GM19035 (cell line): ENCODE results near the gene CACFD1.
A peak's percentile ranks its signal among the peaks of the same experiment; 100 is the strongest.
"Not testable (repeated sequence)": the region's sequence is repeated elsewhere in the genome, so short reads cannot be mapped to it uniquely, and the experiment has no call there.

ENCODE experiments used
- ATAC-seq: cut with Tn5 transposase; IDR thresholded peaks from one replicate; pipeline ENCODE4 v1.9.1; 2021; ENCODE audit not compliant: unreplicated experiment

Gene CACFD1

DNA sequence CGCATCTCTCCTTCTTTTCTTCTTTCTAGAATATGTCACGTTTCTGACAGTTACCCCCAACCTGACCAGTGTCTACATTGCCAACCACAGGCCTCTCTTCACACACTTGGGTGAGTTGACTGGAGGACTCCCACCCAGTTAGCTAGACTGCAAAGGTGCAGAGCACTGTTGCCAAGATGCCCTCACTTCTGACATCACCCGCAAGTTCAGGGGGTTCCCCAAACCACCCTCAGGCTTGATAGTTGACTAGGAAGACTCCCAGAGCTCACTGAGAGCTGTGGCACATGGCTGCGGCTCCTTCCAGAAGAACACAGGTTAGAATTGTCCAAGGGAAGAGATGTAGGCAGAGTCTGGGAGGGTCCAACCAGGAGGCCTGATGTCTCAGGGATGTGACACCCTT, 20.4 kb upstream of the CACFD1 start:
- no peak for ATAC-seq

DNA sequence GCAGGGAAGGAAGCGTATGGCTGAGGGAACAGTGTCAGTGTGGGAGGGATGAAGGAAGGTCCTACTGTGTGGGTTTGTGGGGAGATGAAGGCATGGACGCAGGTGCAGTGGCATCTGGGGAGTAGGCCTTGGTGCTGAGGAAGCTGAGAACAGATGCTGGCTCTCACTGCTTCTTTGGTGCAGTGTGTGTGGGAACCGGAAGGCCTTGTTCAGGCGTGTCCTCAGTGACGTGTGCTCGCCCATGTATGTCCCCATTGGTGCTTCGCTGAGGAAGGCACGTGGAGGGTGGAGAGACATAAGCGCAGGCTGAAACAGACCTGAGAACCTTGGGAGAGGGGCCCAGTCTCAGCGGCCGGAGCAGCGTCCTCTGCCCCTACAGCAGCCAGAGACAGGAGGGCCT, 18.9 kb upstream of the CACFD1 start:
- ATAC-seq = no peak

DNA sequence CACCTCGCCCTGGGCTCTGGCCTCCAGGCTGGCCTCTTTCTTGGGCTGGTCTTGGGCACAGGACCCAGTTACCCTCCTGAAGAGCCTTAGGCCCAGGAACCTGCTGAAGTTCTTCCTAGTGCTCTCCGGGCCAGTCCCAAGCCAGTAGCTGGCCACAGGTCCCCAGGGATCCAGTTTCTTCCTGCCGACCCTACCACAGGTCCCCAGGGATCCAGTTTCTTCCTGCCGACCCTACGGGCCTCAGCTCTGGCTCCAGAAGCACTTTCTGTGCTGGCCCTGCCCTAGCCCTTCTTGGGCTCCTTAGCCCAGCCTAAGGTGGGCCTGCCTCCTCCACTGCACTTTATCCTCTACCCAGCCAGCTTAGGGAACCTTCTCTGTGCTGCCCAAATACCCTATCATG, 18.2 kb upstream of the CACFD1 start:
- no peak for ATAC-seq

DNA sequence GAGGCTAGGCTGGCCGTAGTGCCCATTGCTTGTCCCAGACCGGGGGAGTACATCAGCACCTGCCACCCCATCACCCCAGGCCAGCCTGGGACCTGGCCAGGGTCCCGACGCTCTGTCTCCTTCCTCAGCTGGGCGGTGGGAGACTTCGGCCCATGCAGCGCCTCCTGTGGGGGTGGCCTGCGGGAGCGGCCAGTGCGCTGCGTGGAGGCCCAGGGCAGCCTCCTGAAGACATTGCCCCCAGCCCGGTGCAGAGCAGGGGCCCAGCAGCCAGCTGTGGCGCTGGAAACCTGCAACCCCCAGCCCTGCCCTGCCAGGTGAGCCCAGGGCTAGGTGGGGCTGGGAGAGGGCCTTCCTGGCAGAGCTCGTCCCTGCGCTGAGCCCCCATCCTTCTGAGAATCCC, 16.5 kb upstream of the CACFD1 start:
- ATAC-seq = no peak

DNA sequence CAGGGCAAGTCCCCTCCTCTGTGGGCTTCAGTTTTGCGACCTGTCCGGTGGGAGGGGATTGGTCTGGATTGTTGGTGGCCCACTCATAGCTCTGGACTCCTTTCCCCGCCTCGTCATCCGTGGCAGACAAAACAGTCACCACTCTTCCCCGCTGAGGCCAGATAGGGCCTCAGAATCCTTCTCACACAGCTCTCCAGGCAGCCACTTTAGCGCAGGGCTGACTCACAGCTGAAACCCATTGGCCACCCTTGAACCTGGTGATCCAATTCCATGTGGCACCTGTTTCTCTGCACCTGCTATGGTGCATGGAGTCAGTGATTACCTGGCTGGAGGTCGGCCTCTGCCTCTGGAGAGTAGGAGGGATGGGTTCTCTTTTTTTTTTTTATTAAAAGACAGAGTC, 15.8 kb upstream of the CACFD1 start:
- ATAC-seq = no peak

DNA sequence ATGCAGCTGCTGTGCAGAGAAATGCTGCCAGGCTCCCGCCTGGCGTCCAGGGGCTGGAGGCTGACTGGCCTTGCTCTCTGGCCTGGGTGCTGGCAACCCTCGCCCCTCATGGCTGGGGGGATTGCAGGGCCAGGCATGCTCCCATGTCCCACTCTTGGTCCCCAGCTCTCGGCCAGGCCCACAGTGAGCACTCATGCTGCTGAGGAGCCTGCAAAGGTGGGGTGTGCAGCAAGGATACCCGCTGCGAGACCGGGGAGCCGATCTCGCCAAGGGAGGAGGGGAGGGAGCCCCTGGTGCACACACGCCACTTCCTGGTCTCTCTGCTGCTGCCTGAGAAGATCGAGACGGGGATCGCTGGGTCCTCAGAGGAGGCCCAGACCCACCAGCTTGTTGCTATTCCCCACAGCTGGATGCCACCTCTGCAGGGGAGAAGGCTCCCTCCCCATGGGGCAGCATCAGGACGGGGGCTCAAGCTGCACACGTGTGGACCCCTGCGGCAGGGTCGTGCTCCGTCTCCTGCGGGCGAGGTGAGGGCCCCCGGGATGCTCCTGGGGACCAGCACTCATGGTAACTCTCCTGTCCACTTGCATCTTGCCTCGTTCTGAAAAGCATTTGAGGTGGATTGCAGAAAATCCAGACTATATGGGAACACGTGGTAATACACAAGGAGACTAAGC, 14.3 kb upstream of the CACFD1 start:
- ATAC-seq = no peak

DNA sequence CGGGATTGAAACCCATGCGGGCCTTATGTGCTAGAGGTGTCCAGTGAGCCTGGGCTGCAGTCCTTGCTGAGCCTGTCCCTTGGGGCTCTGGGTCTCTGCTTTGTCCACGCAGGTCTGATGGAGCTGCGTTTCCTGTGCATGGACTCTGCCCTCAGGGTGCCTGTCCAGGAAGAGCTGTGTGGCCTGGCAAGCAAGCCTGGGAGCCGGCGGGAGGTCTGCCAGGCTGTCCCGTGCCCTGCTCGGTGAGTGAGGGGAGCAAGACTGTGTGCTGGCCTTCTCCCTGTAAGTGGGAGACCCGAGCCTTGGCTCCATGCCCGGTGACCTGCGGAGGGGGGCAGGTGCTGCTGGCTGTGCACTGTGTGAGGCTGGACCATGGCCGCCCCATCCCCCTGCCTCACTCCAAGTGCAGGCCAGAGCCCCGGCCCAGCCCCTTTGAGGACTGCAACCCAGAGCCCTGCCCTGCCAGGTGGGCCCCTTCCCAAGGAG, 11.2 kb upstream of the CACFD1 start:
- no peak for ATAC-seq

DNA sequence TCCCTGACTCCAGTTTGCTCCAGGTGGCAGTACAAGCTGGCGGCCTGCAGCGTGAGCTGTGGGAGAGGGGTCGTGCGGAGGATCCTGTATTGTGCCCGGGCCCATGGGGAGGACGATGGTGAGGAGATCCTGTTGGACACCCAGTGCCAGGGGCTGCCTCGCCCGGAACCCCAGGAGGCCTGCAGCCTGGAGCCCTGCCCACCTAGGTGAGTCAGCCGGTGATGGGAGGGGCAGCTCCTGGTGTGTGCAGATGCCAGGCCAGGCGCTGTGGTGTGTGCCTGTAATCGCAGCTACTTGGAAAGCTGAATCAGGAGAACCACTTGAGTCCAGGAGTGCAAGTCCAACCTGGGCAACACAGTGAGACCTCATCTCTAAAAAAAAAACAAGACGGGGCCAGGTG, 10.0 kb upstream of the CACFD1 start:
- no peak for ATAC-seq

DNA sequence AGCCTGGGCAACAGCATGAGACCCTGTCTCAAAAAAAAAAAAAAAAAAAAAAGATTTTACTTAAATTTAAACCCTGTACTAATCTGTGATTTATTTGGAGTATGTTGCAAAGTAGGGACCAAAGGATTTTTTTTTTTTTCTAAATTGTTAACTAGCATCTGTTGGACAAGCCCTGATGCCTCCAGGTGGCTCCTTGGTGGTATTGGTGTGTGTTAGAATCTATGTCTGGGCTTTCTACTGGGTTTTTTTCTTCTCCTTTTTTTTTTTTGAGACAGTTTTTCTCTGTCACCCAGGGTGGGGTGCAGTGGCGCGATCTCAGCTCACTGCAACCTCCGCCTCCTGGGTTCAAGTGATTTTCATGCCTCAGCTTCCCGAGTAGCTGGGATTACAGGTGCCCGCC, 7.9 kb upstream of the CACFD1 start:
- ATAC-seq = not testable (repeated sequence)

DNA sequence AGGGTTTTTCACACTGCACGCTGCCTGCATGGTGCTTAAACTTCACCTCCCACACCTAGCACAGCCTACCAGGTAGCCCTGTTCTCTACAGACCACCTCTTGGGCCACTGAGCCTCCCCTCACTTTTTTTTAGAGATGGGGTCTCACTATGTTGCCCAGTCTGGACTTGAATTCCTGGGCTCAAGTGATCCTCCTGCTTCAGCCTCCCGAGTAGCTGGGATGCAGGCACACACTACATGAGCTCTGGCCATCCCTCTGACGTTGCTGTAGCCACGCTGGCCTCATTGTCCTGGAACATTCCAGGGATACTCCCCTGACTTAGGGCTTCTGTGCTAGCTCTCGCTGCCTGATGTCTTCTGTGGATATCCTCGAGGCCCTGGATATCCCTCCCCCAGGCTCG, 7.2 kb upstream of the CACFD1 start:
- ATAC-seq = no peak

DNA sequence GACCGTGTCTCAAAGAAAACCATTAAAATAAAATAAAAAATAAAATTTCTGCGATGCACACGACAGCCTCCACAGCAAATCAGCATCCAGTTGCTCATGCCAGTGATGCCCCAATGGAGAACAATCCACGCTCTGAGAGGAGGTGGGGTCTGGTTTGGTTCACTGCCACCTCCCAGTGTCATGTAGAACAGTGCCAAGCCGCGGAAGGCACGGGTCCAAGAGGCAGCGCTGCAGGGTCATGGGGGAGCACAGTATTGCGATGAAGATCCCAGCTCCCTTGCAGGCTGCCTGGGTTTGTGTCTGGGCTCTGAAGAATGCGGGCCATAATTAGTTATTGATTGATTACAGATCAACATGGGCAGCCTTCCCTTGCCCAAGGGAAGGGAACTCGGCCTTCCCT, 6.1 kb upstream of the CACFD1 start:
- no peak for ATAC-seq

DNA sequence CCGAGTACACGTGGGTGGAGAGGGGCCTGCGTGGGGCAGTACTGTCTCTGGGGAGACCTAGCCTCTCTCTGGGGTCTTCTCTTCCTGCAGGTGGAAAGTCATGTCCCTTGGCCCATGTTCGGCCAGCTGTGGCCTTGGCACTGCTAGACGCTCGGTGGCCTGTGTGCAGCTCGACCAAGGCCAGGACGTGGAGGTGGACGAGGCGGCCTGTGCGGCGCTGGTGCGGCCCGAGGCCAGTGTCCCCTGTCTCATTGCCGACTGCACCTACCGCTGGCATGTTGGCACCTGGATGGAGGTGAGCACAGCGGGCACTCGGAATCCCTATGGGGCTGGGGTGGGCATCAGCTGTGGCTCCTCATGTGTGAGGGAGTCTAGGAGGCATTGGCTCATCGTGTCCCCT, 5.5 kb upstream of the CACFD1 start:
- no peak for ATAC-seq

DNA sequence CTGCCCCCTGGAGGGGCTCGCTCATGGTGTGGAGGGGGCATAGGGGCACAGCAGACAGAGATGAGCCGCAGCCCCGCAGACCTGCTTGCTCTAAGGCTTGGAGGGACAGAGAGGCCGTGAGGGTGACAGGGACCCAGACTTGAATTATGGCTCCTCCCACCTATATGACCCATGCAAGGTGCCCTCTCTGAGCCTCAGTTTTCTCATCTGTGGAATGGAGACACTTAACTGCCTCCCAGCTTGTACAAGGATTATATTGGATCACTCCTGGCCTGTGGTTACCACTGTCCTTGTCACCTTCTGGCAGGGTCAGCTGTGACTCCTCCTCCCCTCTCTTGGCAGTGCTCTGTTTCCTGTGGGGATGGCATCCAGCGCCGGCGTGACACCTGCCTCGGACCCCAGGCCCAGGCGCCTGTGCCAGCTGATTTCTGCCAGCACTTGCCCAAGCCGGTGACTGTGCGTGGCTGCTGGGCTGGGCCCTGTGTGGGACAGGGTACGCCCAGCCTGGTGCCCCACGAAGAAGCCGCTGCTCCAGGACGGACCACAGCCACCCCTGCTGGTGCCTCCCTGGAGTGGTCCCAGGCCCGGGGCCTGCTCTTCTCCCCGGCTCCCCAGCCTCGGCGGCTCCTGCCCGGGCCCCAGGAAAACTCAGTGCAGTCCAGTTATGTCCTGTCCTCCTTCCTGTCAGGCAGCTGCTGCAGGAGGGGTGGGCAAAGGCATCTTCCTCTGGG, 4.7 kb upstream of the CACFD1 start:
- no peak for ATAC-seq

DNA sequence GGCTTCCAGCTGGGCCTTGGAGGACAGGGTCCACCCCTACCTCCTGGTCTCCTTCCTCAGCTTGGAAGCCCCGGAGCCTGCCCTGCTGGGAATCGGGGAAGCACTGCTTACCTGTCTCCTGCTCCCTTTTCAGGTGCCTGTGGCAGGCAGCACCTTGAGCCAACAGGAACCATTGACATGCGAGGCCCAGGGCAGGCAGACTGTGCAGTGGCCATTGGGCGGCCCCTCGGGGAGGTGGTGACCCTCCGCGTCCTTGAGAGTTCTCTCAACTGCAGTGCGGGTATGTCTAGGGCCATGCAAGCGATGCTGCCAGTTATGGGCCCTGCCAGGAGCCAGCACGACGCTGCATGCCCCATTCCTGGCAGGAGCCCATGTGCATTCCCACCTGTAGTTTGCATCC, 3.8 kb upstream of the CACFD1 start:
- ATAC-seq = no peak

DNA sequence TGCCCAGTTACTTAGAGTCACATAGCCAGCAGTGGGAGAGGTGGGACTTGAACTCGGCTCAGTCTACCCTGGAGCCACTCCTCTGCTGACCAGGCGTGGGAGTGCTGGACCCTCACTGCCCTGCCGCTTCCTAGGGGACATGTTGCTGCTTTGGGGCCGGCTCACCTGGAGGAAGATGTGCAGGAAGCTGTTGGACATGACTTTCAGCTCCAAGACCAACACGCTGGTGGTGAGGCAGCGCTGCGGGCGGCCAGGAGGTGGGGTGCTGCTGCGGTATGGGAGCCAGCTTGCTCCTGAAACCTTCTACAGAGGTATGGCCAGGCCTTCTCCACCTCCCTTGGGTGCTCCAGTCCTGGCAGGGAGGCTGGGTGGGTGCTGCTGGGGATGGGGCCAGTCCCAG, 3.4 kb upstream of the CACFD1 start:
- ATAC-seq = no peak

DNA sequence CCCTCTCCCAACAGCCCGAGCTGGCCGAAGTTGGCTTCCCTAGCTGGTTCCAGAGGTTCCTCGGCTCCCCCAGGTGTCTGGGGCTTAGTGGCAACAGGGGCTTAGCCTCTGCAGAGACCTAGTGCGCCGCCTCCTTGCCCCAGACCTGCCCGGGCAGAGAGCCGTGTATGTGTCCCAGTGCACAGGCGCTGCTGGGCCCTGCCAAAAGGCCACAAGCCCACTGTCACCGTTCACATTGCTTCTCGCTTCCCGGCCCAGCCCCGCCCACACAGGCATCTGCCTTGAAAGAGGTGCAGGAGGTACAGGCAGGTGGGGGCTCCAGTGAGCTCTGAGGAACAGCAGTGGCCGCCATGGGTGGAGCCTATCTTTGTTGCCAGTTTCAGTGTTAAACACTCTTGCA, 2.5 kb upstream of the CACFD1 start:
- ATAC-seq = no peak

DNA sequence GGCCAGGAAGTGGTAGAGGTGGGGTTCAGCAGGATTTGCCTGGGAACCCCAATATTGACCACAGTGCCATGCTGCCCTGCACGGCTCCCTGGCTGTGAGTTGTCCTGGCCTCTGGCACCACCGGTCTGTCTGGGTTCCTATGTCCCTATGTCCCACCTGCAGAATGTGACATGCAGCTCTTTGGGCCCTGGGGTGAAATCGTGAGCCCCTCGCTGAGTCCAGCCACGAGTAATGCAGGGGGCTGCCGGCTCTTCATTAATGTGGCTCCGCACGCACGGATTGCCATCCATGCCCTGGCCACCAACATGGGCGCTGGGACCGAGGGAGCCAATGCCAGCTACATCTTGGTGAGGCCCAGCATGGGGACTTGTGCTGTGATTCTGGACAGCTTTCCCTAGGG, 2.0 kb upstream of the CACFD1 start:
- no peak for ATAC-seq

DNA sequence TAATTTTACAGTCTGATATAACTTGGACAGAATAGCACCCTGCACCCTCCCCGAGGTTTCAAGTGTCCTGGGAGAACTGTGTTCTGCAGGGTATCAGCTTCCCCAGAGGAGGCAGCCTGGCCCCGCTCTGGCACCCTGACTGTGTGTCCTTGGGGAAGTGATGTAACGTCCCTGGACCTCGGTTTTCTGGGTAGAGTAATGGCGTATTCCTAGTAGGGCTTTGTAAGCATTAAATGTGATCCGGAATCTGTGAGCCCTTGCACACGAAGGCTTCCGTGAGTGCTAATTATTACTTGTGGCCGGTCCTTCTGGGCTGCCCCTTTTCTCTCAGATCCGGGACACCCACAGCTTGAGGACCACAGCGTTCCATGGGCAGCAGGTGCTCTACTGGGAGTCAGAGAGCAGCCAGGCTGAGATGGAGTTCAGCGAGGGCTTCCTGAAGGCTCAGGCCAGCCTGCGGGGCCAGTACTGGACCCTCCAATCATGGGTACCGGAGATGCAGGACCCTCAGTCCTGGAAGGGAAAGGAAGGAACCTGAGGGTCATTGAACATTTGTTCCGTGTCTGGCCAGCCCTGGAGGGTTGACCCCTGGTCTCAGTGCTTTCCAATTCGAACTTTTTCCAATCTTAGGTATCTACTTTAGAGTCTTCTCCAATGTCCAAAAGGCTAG, 1.0 kb upstream of the CACFD1 start:
- no peak for ATAC-seq

DNA sequence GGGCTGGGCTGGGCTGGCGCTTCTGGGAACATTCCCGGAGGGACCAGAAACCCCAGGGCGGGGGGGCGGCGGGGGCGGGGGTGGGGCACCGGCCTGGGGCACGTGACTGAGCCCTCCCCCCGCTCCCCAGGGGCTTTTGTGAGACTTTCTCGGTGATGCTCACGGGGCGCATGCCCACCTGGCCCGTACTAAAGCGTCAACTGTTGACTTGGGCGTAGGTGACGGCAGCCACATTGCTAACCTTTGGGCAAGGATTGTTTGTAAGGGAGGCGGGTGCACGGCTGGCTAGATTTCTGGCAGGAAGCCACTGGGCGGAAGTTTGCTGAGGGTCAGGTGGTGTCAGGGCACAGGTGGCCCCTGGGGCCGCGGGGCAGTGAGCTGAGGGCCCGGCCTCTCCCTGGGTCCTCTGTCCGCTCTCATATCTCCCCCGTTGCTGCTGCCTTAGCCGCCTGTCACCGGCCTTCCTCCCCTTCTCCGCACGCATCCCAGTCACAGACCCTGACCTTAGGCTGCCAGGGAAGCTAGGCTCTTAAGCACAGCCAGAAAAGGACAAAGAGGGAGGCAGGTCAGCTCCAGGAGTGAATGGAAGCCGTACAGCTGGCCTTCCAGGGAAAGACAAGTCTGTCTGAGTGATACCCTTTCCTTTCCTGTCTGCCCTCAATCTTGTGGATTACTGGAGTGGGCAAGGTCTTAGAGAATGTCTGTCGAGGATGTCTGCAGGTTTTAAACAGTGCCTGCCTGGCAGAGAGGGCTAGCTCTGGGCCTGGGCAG, 812 bp downstream of the CACFD1 start:
- ATAC-seq = peak; percentile 25

DNA sequence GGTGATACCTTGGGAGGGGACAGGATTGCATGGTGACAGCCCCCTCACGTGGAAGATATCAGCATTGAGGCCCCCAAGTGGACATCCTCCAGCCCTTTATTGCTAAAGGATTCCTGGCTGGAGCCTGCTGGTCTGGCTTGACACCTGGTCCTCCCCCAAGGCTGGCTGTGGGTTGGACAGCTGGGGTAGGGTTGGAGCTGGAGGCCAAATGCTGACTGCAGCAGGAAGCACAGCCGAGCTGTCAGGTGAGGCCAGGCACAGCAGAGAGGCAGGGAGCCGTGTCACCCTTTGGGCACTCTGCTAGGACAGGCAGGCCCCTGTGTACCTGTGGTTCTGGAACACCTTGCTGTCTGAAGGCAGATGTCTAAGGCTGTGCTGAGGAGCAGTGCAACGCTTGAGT, 2.2 kb downstream of the CACFD1 start:
- no peak for ATAC-seq

DNA sequence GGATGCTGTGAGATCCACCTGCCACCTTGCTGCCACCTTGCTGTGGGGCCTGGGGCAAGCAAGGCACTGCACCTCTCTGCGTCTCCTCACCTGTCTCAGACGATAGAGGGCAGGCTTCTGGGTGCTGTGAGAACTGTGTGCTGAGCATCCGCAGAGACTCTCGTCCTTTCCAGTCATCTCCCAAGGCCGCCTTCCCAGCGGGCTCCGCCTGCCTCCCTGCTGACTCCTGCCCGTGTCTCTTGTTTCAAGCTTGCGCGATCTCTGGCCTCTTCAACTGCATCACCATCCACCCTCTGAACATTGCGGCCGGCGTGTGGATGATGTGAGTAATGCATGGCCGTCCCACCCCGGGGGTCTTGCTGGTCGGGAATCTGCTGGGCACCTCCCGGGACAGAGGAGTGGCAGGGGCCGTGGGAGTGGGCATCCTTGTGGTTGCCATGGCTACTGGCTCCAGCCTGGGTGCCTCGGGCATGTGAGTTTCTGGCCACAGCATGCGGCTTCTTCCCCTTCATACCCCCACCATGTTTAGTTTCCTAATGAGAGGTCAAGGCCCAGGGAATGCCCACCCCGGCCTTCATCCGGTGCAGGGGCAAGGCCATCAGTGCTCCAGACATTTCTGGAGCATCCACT, 3.6 kb downstream of the CACFD1 start:
- no peak for ATAC-seq
